HCT116 (cell line): ENCODE data around the gene KCNQ4.

Experiments
- CBX3 ChIP-seq: IDR thresholded peaks from 2 replicates; pipeline ENCODE4 v1.6.1; 2012; ENCODE audit warnings: low read depth
- CTCF ChIP-seq, 3 experiments: fragments of 200-600 bp in 1 of 3; sonication (generic) in 1 of 3; IDR thresholded peaks in 2 of 3; conservative IDR thresholded peaks in 1 of 3; 2 replicates each; pipeline ENCODE4 v1.5.1; 2012 to 2017; ENCODE audit warnings: low read depth in 2 of 3, low read length in 2 of 3, antibody characterized with exemption in 1 of 3, borderline replicate concordance in 1 of 3, control low read depth in 1 of 3, mild to moderate bottlenecking in 1 of 3, mixed read lengths in 1 of 3, mixed run types in 1 of 3, moderate library complexity in 1 of 3; ENCODE audit not compliant: insufficient read depth in 1 of 3
- EZH2 ChIP-seq: fragments of 200-600 bp; sonication (generic); IDR thresholded peaks from 2 replicates; pipeline ENCODE4 v1.6.1; 2017; ENCODE audit warnings: antibody characterized with exemption, mixed run types
- EZH2phosphoT487 ChIP-seq: fragments of 200-600 bp; IDR thresholded peaks from 2 replicates; pipeline ENCODE4 v1.6.1; 2018; ENCODE audit warnings: antibody characterized with exemption, borderline replicate concordance
- POLR2A ChIP-seq: IDR thresholded peaks from 2 replicates; pipeline ENCODE4 v1.7.0; 2011; ENCODE audit warnings: borderline replicate concordance; ENCODE audit not compliant: insufficient read depth, insufficient read length; ENCODE audit errors: extremely low read depth
- YY1 ChIP-seq: IDR thresholded peaks from 2 replicates; pipeline ENCODE4 v1.6.1; 2011; ENCODE audit warnings: low read length, low read depth, moderate library complexity, mild to moderate bottlenecking; ENCODE audit not compliant: insufficient replicate concordance; ENCODE audit errors: extremely low read depth
- ZBTB33 ChIP-seq: IDR thresholded peaks from 2 replicates; pipeline ENCODE4 v1.6.1; 2011; ENCODE audit warnings: mild to moderate bottlenecking, low read length, moderate library complexity; ENCODE audit not compliant: insufficient replicate concordance; ENCODE audit errors: extremely low read depth
- ZNF274 ChIP-seq: fragments of 200-500 bp; sonication (Bioruptor generic); IDR thresholded peaks from 2 replicates; pipeline ENCODE4 v1.6.1; 2014; ENCODE audit warnings: mild to moderate bottlenecking, low read depth, low read length, inconsistent platforms

- TF ChIP-seq YY1 (no peak), CTCF (IDR thresholded peaks at IDR 0.05 in 2 of 3, conservative IDR thresholded peaks at IDR 0.05 in 1 of 3; ENCODE audit: borderline replicate concordance in 1 of 3, insufficient read depth in 1 of 3, low read depth in 2 of 3, low read length in 2 of 3) (no peak), EZH2 (no peak), EZH2phosphoT487 (no peak), ZBTB33 (no peak), CBX3 (no peak), POLR2A (no peak), ZNF274 (no peak)
Measured at GRCh38 chr1:40794974-40795715, 11.6 kb downstream of the KCNQ4 start.
